Stimulated activated CD4-positive, alpha-beta T cell treated with anti-CD3 and anti-CD28 coated beads, Interleukin-2, amount 100 ng/mL, for 24 hours (primary cell): ENCODE measurements around the gene CXXC5.
A peak's percentile ranks its signal among the peaks of the same experiment; 100 is the strongest.

Experiments
- DNase-seq, 2 donors: peaks; one replicate each; pipeline ENCODE4 v3.0.0-alpha.2; 2020

The CXXC5 gene

DNA sequence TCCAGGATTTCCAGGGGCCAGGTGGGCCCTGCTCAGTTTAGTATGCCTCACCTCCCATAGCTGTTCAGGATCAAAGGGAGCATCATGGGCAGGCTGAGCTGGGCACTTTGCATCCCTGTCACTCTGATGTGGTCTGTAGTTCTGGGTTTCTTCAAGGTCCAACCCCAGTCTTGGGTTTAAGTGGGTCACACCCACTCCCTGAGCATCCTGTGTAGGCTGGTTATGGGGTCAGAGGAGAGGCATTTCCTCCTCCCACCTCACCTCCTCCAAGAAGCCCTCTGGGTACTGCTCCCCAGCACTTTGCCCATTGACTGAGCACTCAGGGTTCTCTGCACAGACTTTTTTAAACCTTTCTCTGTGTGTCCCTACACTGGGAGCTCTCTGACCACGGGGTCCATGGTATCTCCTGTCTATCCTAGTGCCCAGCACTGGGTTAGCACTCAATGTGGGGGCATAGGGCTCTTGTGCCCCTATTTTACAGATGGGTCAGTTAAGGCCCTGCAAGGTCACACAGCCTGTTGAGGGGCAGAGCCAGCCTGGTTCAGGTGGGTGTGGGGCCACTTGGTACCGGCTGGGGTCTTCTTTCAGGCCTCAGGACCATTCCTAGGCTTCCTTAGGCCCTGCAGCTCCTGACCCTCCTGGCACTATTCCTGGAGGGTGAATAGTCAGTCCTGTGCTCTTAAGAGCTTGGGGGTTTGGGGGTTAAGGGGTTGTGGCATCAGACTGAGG lies 19.0 kb downstream of the CXXC5 start:
- no peak for DNase-seq

DNA sequence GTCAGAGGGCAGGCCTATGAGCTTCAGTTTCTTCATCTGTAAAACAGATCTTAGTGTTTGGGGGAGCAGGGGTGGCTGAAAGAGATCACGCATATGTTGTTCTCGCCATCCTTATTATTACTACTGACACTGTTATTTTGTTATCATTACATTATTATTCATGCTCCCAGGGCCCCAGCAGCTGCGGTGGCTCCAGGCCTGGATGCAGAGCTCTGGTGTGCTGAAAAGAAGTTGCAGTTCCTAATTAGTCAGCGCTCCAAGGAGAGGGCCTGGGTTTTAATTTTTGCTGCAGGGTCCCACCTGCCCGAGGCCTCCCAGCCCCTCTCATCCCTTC lies 19.5 kb downstream of the CXXC5 start:
- no peak for DNase-seq

DNA sequence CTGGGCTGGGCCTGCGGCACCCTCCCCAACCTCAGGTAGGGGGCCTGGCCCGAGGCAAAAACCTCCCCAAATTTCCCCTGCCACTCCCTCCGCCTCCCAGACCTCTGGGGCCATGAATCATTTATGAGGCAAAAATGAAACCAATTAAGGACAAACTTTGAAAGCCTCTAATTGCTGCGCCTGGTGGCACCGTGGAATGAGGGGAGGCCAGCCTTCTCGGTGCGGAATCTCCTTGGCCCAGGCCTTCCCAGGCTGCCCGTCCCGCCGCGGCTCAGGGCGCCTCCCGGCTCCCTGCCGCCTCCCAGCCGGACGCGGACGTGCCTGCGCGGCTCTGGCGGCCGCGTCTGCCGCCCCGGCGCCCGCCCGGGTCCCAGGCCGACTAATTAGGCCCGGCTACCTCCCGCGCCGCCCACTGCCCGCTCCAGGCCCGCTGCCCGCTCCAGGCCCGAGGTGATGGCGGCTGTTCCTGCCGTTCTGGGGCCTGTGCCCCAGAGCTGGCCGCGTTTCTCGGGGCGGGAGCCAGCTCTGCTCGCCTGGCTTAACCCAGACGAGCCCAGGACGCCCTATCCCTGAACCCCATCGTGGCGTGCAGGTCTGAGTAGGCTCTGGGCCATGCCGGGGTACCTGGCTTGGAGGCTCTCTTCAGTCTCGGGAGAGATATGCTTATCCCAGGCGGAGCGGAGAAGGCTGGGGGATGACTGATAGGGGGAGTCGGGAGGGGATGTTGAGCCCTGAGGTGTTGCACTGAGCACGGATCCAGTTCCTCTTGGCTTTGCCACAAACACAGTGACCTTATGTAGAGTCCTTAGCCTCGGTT lies 20.1 kb downstream of the CXXC5 start:
- peak; percentile 37 to 45 for DNase-seq

DNA sequence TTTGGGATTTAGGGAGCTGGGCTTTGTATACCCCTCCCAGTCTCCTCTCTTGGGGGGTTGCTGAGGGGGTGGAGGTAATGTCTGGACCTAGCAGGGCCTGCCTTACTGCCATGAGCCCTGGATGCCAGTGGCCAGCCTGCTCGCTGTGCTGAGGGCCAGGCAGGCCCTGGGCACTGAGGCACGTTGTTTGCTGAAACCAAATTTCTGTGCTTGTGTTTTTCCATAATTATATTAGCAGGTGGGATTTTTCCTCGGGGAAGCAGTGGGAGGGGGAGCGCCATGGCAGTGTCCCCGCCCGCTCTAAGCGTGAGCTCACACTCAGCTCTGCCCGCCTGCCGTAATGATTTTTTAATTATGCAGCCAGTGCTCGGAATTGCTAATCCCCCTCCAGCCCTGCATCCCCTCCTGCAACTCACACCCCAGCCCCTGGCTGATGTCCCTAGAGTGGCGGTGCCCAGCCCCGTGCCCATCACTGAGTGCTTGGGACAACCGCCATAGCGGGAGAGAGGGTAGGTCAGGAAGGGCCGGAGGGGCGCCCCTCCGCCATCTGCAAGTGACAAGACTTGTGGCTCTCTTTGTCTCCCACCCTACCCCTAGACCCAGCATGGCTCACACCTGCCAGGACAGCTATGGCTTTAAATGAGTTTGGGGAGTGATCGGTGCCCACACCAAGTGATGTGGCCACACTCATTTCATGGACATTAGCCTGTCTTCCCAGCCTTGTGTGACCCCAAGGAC lies 20.9 kb downstream of the CXXC5 start:
- no peak for DNase-seq

DNA sequence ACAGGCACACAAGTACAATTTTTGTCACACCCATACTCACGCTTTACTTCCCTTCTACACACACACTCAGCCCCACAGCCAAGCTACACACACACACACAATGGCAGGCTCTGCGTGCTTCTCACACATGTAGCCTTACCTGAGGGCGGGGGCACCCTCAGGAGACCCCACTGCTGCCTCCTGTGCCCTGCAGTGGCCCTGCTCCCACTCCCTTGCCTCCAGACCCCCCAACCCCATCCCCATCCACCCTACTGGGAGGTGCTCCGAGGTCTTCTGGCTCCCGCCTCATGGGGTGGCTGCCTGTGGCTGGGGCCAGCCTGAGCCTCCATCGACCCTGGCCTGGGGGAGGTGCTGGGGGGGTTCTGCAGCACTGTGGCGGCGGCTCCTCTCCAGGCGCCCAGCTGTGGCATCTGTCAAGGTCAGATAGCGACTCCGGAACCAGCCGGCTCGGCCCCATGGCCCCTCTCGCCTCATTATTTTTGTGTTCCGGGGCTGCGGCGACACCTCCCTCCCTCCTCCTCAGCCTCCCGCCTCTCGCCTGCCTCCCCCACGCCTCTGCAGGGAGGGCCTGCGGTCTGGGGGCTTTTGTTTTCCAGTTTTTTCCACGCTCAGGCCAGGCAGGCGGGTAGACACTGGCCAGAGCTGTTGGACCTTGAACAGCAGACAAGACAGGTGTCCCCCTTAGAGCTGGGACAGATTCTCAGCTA lies 21.7 kb downstream of the CXXC5 start:
- peak in 1 of 2 donors; percentile 21 for DNase-seq

DNA sequence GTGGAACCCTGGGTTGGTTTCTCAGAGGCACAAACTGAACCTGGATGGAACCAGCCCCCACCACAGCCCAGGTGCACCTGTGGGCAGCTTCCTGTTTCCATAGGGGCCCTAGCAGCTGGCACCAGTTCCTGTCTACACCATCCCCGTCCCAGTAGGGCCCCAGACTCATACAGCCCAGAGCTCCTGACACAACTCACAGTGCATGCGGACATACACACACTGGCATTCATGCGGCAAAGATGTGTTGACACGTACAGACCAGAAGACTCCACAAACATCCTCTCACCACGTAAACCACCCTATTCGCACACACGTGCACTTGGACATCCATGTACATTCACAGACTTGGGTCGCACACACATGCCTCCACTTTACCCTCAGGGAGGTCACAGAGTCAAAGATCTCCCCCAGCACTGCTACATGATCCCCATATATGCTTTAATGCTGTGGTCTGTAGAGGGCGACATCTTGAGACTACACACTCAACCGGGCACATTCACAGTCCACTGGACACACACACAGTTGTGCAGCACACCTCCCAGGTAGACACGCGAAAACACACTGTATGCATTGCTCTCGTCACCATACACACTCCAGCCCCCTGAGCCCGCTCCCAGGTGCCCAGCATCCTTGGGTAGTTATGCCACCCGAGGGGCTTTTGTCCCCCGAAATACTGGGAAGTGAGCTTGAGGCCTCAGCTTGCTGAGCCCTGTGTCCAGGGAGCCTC lies 22.4 kb downstream of the CXXC5 start:
- DNase-seq, result peak in 1 of 2 donors; percentile 19

DNA sequence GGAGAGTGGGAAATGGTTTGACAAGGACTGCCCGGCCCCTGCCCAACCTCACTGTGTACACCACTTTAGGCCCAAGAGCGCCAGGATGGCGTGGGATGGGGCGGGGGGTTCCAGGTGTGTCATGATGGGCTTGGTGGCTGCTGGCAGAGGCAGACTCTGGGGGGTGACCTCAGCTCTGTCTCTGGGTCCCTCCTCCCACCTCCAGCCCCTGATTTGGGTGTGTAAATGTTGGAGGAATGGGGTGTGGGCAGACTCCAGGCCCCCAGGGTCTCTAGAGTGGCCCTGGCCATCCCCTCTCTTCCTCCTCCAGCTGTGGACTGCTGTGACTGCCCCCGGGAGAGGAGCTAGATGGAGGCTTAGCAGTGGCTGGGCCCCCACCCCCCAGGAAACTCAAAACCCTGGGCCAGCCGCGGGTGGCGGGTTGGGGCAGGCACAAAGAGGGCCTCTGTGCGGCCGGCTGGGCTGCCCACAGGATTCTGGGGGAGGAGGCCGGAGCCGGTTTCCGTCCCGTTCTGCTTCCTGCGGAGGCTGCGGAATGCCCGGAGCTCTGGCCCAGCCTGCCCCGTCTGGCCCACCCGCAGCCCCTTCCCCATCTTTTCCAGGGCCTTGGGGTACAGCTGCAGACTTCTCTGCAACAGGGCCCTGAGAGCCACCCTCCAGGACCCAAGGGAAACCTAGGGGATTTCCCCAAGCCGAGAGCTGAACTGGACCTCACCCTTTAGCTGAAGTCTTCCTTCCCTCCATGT lies 23.1 kb downstream of the CXXC5 start:
- DNase-seq, result no peak

DNA sequence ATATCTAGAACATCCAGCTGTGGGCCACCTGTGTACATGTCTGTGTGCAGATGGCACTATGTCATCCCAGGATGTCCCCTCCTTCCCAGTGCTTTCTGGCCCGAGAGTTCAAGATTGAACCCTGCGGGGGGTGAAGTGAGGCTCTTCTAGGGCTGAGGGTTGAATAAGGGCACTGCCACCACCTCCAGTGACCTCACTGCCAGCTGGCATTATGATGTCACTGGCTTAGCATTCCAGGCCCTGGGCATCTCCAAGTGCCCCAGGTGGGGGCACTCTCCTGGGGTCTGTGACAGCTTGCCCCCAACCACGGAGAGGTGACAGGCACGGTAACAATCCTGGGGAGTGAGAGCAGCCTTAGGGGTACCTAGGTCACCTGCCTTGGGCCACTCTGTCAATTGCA lies 27.1 kb downstream of the CXXC5 start:
- DNase-seq, result no peak

DNA sequence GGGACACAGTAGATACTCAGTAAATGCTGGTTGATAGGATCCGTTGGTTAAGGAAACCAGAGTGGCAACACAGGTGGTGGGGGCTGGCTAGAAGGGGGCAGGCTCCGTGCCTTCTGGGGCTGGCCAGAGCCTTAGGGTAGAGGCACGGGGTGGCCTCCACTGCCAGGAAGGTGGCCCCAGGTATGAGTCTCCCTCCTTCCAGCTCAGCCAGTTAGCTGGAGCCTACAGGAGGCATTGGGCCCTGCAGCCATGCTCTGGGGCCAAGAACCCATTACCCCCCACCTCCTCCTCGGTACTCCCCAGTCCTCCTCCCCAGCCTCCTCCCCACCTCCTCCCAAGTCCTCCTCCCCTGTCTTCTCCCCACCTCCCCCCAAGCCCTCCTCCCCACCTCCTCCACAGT lies 27.7 kb downstream of the CXXC5 start:
- DNase-seq, result no peak

DNA sequence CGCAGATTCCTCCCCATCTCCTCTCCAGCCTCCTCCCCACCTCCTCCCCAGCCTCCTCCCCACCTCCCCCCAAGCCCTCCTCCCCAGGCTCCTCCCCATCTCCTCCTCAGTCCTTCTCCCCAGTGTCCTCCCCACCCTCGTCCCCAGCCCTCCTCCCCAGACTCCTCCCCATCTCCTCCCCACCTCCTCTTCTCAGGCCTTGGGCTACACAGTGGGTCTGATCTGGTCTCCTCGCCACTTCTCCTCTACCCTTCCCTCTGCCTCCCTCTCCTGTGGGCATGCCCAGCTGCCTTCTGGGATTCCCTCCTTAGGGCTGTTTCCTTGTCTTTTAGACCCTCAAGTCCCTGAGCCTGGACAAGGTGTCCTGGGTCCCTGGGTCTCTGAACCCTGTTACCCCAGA lies 28.3 kb downstream of the CXXC5 start:
- no peak for DNase-seq

DNA sequence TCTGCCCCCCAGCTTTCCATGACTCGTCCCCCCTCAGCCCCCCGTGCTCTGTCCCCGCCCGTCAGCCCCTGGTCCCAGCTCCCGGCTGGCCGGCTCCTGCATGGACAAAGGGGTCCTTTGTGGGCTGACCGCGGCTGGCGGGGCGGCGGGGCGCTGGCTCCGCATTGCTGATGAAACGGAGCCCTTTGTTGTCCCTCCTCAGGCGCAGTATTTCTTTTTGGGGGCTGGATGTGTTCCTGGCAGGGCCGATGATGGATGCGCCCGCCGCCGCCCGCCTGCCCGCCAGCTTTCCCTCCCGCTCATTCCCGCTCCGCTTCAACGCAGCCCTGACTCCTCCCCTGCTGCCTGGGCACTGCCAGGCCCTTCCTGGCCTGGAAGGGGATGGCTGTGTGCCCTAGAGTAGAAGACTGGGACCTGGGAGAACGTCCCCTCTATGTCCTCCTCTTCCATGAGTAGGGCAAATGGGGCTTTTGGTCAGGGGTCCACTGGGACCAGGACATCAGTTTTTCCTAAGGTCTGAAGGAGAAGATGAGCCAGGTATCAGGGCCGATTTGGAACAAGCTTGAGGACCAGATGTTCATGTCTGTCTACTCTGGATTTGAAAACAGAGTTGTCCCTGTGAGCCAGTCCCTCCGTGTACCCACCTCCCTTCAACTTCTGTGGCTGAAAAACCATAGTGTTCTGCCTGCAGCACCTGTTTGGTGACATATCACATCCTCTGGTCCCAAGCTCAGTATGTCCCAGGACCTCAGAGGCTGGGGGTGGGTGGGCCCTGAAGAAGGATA lies 29.0 kb downstream of the CXXC5 start:
- no peak for DNase-seq

DNA sequence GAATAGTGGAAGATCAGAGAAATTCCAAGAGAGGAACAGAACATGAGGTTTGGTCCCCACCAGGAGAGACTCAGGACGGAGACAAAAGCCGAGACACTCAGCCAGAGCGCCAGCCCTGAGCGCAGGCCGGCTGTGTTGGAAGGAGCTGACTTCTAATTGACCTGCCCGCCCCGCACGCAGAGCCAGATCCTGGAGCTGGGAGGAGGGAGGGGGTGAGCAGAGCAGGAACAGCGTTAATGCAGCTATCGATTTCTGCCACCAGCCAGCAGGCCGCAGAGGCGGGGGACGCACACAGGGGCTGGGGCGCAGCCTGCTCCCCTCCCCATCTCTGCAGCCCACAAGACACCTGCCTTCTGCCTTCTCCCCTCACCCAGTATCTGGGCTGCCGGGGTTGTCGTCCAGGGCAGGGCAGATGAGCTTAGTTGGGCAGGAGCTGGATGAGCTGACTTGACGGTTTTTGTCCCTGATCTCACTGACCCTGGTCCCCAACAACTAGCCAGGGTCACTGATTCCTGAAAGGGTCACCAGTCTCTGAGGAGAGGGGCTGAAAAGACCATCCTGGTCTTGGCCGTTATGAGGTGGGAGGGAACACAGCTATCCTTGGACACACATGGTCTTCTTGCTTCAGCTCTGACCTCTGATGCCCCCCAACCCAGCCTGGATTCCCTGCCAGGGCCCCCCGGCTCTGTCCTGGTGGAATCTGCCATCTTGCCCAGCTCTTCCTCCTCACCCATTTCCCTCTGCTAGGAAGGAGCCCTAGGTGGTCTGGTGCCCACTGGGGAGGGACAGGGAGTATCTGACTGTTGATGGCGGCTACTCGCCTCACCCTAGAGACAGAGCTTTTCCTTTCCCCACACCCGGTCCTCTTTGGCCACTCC lies 29.8 kb downstream of the CXXC5 start:
- no peak for DNase-seq

DNA sequence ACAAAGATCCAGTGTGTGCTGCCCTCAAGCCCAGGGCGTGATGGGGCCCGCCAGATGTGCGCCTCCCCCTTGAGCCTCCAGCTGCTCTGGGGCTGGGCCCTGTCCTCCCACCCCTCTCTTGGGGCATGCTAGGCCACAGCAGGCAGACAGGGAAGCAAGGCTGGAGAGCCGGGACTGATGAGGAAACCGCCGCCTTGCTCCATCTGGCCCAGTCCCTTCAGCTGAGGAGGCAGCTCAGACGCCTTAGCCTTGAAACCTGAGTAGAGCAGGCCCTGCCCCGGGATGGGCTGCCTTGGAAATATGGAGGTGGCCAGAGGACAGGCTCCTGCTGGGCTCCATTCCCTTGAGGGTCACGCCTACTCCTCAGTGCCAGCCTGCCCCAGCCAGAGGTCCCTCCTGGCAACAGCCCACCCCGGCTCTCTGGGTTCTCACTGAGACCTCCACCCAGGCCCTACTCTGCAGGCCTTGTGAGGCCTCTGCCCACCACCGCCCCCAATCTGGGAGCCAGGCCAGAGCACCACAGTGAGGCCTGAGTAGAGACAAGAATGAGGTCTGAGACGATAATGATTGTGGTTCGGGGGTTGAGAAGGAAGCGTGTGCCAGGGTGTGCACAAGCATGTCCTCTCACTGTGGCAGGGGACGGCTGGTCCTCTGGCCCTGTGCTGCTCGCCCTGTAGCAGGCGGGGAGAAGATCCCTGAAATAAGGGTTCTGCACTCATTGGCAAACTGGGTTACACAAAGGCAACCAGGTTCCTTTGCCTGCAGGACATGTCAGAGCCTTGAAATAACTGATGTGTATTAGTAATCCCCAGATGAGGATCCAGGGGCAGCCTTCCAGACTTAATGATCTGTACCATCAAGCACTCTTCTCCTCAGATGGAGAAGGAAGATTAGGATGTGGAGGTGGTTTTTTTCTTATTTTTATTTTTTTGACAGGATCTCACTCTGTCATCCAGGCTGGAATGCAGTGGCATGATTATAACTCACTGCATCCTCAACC lies 30.9 kb downstream of the CXXC5 start:
- DNase-seq, result no peak

DNA sequence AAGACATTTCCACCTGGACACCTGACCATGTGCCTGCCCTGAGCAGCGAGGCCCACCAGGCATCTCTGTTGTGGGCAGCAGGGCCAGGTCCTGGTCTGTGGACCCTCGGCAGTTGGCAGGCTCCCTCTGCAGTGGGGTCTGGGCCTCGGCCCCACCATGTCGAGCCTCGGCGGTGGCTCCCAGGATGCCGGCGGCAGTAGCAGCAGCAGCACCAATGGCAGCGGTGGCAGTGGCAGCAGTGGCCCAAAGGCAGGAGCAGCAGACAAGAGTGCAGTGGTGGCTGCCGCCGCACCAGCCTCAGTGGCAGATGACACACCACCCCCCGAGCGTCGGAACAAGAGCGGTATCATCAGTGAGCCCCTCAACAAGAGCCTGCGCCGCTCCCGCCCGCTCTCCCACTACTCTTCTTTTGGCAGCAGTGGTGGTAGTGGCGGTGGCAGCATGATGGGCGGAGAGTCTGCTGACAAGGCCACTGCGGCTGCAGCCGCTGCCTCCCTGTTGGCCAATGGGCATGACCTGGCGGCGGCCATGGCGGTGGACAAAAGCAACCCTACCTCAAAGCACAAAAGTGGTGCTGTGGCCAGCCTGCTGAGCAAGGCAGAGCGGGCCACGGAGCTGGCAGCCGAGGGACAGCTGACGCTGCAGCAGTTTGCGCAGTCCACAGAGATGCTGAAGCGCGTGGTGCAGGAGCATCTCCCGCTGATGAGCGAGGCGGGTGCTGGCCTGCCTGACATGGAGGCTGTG lies 32.4 kb downstream of the CXXC5 start:
- DNase-seq, result no peak

DNA sequence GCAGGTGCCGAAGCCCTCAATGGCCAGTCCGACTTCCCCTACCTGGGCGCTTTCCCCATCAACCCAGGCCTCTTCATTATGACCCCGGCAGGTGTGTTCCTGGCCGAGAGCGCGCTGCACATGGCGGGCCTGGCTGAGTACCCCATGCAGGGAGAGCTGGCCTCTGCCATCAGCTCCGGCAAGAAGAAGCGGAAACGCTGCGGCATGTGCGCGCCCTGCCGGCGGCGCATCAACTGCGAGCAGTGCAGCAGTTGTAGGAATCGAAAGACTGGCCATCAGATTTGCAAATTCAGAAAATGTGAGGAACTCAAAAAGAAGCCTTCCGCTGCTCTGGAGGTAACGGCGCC lies 32.9 kb downstream of the CXXC5 start:
- no peak for DNase-seq

DNA sequence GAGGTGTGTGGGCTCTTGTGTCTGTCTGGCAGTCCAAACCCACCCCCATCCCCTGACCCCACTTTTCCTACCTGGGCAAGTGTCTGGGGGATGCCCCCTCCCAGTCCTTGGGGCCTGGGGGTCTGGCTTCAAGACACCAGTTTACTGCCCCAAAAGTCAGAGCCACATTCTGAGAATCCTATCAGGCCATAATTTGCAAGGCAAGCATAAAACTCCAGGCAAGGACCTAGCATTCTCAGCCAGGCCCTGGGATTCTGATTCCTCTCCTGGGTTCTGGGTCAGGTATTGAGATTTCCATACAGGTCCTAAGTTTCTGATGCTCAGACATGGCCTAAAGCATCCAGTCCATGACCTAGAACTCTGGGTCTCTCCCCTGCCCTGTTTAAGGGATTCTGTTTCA lies 33.3 kb downstream of the CXXC5 start:
- DNase-seq, result no peak

DNA sequence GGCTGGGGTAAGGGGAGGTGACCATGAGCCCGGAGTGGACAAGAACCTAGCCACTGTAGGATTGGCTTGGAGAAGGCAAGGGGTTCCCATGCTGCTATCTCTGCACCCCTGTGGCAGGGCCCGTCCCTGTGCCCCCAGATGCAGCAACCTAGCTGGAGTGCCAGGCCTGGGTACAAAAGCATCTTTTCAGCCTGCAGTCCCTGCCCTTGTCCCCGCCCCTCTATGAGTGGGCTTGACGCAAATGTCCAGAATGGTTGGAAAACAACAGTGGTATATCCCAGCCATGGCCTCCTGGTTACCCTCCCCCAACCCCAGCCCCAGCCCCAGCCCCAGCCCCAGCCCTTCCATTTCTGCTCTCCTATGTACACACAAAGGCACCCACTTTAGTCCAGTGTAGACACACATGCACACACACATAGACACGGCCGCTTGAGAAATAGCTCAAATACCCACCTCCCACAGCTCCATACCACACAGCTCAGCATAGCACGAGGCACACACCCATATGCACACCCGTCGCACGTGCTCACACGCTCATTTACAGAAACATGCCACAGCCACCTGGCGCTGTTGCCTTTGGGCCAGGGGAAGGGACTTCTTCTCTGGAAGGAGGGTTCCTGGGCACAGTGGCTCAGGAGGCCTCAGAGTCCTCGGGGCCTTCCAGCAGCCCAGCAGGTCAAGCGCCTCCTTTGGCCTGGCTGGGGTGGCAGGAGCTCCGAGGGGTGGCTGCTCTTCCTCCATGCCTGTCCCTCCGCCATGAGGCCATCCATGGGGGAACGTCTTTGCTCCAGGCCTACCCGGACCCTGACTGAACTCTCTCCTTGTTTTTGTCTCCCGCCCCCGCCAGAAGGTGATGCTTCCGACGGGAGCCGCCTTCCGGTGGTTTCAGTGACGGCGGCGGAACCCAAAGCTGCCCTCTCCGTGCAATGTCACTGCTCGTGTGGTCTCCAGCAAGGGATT lies 34.1 kb downstream of the CXXC5 start:
- no peak for DNase-seq
